GM23338 (cell line): ENCODE data around the gene TNS1. TPM values are rescaled to one million over a fixed set of nuclear protein-coding genes. Genes with fewer than 3 reads are reported as not detected.

Source experiments
- ATAC-seq: fragments of 200-7000 bp; cut with Tn5 transposase; 3 replicates; pipeline ENCODE4 v1.9.1; 2020
- DNase-seq: peaks from one replicate; pipeline ENCODE4 v3.0.0-alpha.2; 2015; ENCODE audit warnings: low spot score
- H2AFZ ChIP-seq: fragments of 200-600 bp; sonication (generic); 2 replicates; pipeline ENCODE4 v1.8.0; 2016; ENCODE audit warnings: antibody characterized with exemption, mild to moderate bottlenecking, moderate library complexity
- H3F3A ChIP-seq: fragments of 200-600 bp; sonication (generic); replicated peaks from 2 replicates; pipeline ENCODE4 v1.8.0; 2017; ENCODE audit warnings: antibody characterized with exemption, mixed run types, low read depth
- H3K27ac ChIP-seq: fragments of 200-600 bp; sonication (generic); 2 replicates; pipeline ENCODE4 v1.6.1; 2016; ENCODE audit warnings: low read depth
- H3K27me3 ChIP-seq: fragments of 200-600 bp; sonication (generic); 2 replicates; pipeline ENCODE4 v1.8.0; 2016; ENCODE audit warnings: mild to moderate bottlenecking, mixed run types, moderate library complexity; ENCODE audit not compliant: insufficient read depth
- H3K36me3 ChIP-seq: fragments of 200-600 bp; sonication (generic); 2 replicates; pipeline ENCODE4 v1.8.0; 2016; ENCODE audit warnings: mild to moderate bottlenecking; ENCODE audit not compliant: insufficient read depth
- H3K4me1 ChIP-seq: fragments of 200-600 bp; sonication (generic); 2 replicates; pipeline ENCODE4 v1.8.0; 2016; ENCODE audit warnings: mild to moderate bottlenecking, moderate library complexity; ENCODE audit not compliant: insufficient read depth
- H3K4me2 ChIP-seq: fragments of 200-600 bp; sonication (generic); 2 replicates; pipeline ENCODE4 v1.7.1; 2017; ENCODE audit warnings: mixed run types
- H3K4me3 ChIP-seq: fragments of 200-600 bp; sonication (generic); 2 replicates; pipeline ENCODE4 v1.6.1; 2016; ENCODE audit warnings: mixed run types
- H3K79me2 ChIP-seq: fragments of 200-600 bp; sonication (generic); replicated peaks from 2 replicates; pipeline ENCODE4 v1.8.0; 2017; ENCODE audit warnings: mild to moderate bottlenecking; ENCODE audit not compliant: insufficient read depth
- H3K9me2 ChIP-seq: fragments of 200-600 bp; sonication (generic); 2 replicates; pipeline ENCODE4 v1.8.0; 2017; ENCODE audit not compliant: insufficient read depth
- H4K20me1 ChIP-seq: fragments of 200-600 bp; sonication (generic); replicated peaks from 2 replicates; pipeline ENCODE4 v1.8.0; 2017; ENCODE audit warnings: mild to moderate bottlenecking; ENCODE audit not compliant: insufficient read depth
- H3K27ac Mint-ChIP-seq: 2 replicates; pipeline ENCODE4 v1.8.0; 2020; ENCODE audit warnings: inconsistent platforms, mild to moderate bottlenecking, moderate library complexity, mixed read lengths
- H3K27me3 Mint-ChIP-seq: 3 replicates; pipeline ENCODE4 v1.8.0; 2022; ENCODE audit warnings: low read depth, mild to moderate bottlenecking, moderate library complexity, mixed read lengths, inconsistent platforms; ENCODE audit not compliant: insufficient read depth, poor library complexity
- H3K36me3 Mint-ChIP-seq: 3 replicates; pipeline ENCODE4 v1.8.0; 2021; ENCODE audit warnings: low read depth, mild to moderate bottlenecking, inconsistent platforms, moderate library complexity, mixed read lengths
- H3K4me1 Mint-ChIP-seq: 3 replicates; pipeline ENCODE4 v1.8.0; 2020; ENCODE audit warnings: mild to moderate bottlenecking, inconsistent platforms, mixed read lengths
- H3K4me3 Mint-ChIP-seq: 3 replicates; pipeline ENCODE4 v1.8.0; 2021; ENCODE audit warnings: moderate library complexity, mild to moderate bottlenecking, inconsistent platforms, mixed read lengths
- H3K9me3 Mint-ChIP-seq: 3 replicates; pipeline ENCODE4 v1.8.0; 2020; ENCODE audit warnings: moderate library complexity, mild to moderate bottlenecking, inconsistent platforms, mixed read lengths
- EZH2phosphoT487 ChIP-seq: fragments of 200-600 bp; sonication (generic); IDR thresholded peaks from one replicate; pipeline ENCODE4 v1.8.1; 2018; ENCODE audit warnings: antibody characterized with exemption; ENCODE audit not compliant: unreplicated experiment
- JUNB ChIP-seq: IDR thresholded peaks from one replicate; pipeline ENCODE4 v1.6.1; 2016; ENCODE audit warnings: antibody characterized with exemption; ENCODE audit not compliant: unreplicated experiment
- POLR2AphosphoS5 ChIP-seq: IDR thresholded peaks from 2 replicates; pipeline ENCODE4 v1.6.1; 2016; ENCODE audit warnings: antibody characterized with exemption, low read depth
- STAT1 ChIP-seq: IDR thresholded peaks from one replicate; pipeline ENCODE4 v1.6.1; 2016; ENCODE audit warnings: antibody characterized with exemption; ENCODE audit not compliant: unreplicated experiment
- ZNF331 ChIP-seq: fragments of 250-450 bp; sonication (Bioruptor Pico); IDR thresholded peaks from 2 replicates; pipeline ENCODE4 v1.5.0; 2020; ENCODE audit warnings: low read depth, mild to moderate bottlenecking, moderate library complexity
- polyA plus RNA-seq: library from polyadenylated mRNA; unstranded; fragments of >200 nt; fragmentation: Nextera tagmentation; extraction: Ambion mirVana; gene quantifications from 2 replicates; pipeline ENCODE4 v1.2.1, GENCODE V29; 2016
- total RNA-seq: library from RNA; depleted of rRNA; stranded (reverse); fragments of >200 nt; shearing (Covaris generic); gene quantifications from 2 replicates; pipeline ENCODE4 v1.2.3, GENCODE V29; 2014
- TF ChIP-seq, protein P1 (sequence below): fragments of 250-450 bp; sonication (Bioruptor Pico); IDR thresholded peaks from 2 replicates; pipeline ENCODE4 v1.5.0; 2020; ENCODE audit warnings: mild to moderate bottlenecking, moderate library complexity
- TF ChIP-seq, protein P2 (sequence below): IDR thresholded peaks from one replicate; pipeline ENCODE4 v1.6.1; 2018; ENCODE audit warnings: antibody characterized with exemption; ENCODE audit not compliant: unreplicated experiment
- TF ChIP-seq, protein P3 (sequence below): IDR thresholded peaks from 2 replicates; pipeline ENCODE4 v1.6.1; 2016; ENCODE audit warnings: antibody characterized with exemption

Gene TNS1
- total and polyA plus RNA-seq, 2 experiments from 2014 or later: 2.0 to 7.4 TPM

DNA sequence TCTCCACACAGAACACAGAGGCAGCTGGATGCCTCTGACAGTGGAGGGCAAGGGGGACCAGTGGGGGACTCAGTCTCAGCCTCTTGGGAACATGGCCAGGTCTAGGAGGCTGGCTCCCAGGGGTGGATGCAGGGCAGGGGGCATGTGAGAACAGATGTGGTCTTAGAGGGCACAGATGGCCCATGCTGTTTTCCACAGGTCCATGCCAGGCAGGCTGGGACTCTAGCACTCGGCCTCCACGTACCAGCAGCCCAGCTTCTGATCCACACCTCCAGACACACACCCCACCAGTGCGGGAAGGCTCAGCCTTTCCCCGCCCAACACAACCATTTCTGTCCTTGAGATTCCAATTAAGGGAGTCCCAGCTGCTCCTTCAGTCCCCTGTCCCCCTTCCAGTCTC is 42.4 kb downstream of the TNS1 start:
- Mint-ChIP-seq H3K27me3 (peaks cover 6% of the 10 kb centered on the region), H3K36me3 (no peaks in the 10 kb centered on the region), H3K4me3 (no peak overlapping the region), H3K4me1 (peaks cover 16% of the 10 kb centered on the region), H3K9me3 (no peaks in the 10 kb centered on the region), H3K27ac (no peak overlapping the region)
- TF ChIP-seq, protein P1, sequence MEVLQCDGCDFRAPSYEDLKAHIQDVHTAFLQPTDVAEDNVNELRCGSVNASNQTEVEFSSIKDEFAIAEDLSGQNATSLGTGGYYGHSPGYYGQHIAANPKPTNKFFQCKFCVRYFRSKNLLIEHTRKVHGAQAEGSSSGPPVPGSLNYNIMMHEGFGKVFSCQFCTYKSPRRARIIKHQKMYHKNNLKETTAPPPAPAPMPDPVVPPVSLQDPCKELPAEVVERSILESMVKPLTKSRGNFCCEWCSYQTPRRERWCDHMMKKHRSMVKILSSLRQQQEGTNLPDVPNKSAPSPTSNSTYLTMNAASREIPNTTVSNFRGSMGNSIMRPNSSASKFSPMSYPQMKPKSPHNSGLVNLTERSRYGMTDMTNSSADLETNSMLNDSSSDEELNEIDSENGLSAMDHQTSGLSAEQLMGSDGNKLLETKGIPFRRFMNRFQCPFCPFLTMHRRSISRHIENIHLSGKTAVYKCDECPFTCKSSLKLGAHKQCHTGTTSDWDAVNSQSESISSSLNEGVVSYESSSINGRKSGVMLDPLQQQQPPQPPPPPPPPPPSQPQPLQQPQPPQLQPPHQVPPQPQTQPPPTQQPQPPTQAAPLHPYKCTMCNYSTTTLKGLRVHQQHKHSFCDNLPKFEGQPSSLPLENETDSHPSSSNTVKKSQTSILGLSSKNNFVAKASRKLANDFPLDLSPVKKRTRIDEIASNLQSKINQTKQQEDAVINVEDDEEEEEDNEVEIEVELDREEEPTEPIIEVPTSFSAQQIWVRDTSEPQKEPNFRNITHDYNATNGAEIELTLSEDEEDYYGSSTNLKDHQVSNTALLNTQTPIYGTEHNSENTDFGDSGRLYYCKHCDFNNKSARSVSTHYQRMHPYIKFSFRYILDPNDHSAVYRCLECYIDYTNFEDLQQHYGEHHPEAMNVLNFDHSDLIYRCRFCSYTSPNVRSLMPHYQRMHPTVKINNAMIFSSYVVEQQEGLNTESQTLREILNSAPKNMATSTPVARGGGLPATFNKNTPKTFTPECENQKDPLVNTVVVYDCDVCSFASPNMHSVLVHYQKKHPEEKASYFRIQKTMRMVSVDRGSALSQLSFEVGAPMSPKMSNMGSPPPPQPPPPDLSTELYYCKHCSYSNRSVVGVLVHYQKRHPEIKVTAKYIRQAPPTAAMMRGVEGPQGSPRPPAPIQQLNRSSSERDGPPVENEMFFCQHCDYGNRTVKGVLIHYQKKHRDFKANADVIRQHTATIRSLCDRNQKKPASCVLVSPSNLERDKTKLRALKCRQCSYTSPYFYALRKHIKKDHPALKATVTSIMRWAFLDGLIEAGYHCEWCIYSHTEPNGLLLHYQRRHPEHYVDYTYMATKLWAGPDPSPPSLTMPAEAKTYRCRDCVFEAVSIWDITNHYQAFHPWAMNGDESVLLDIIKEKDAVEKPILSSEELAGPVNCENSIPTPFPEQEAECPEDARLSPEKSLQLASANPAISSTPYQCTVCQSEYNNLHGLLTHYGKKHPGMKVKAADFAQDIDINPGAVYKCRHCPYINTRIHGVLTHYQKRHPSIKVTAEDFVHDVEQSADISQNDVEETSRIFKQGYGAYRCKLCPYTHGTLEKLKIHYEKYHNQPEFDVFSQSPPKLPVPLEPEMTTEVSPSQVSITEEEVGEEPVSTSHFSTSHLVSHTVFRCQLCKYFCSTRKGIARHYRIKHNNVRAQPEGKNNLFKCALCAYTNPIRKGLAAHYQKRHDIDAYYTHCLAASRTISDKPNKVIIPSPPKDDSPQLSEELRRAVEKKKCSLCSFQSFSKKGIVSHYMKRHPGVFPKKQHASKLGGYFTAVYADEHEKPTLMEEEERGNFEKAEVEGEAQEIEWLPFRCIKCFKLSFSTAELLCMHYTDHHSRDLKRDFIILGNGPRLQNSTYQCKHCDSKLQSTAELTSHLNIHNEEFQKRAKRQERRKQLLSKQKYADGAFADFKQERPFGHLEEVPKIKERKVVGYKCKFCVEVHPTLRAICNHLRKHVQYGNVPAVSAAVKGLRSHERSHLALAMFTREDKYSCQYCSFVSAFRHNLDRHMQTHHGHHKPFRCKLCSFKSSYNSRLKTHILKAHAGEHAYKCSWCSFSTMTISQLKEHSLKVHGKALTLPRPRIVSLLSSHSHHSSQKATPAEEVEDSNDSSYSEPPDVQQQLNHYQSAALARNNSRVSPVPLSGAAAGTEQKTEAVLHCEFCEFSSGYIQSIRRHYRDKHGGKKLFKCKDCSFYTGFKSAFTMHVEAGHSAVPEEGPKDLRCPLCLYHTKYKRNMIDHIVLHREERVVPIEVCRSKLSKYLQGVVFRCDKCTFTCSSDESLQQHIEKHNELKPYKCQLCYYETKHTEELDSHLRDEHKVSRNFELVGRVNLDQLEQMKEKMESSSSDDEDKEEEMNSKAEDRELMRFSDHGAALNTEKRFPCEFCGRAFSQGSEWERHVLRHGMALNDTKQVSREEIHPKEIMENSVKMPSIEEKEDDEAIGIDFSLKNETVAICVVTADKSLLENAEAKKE (CRISPR knock-in tag): no peak
- TF ChIP-seq POLR2AphosphoS5: no peak
- no peak for TF ChIP-seq ZNF331 (CRISPR knock-in tag)
- Histone ChIP-seq H3K79me2 (no peaks in the 10 kb centered on the region), H3K27me3 (no peaks in the 10 kb centered on the region), H2AFZ (no peak overlapping the region), H3K27ac (no peak overlapping the region), H3K4me3 (no peak overlapping the region), H3K36me3 (no peaks in the 10 kb centered on the region), H4K20me1 (no peaks in the 10 kb centered on the region), H3F3A (no peaks in the 10 kb centered on the region), H3K4me2 (no peak overlapping the region), H3K4me1 (peaks cover 4% of the 10 kb centered on the region; the same call in 1 of the 2 replicates), H3K9me2 (no peaks in the 10 kb centered on the region)
- ATAC-seq: no peak
- DNase-seq: no peak

DNA sequence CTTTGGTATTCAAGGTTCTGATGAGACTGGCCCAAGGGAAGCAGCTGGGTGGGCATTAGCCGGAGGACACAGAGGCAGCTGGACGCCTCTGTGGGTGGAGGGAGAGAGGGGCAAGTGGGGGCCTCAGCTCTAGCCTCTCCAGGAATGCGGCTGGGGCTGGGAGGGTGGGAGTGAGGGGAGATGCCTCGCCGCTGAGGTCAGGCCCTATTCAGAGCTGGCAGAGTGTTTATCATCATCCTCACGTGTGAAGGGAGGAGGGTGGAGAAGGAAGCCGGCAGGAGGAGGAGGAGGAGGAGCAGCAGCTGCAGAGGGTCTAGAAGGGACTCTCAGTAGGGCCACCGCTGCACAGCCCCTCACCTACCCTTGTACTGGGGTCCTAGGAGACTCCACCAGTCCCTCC is 43.1 kb downstream of the TNS1 start:
- no peaks in the 10 kb centered on the region for H3K79me2 ChIP-seq
- Mint-ChIP-seq H3K27ac (no peak overlapping the region), H3K36me3 (no peaks in the 10 kb centered on the region), H3K27me3 (peaks cover 3% of the 10 kb centered on the region), H3K4me1 (peaks cover 10% of the 10 kb centered on the region), H3K9me3 (no peaks in the 10 kb centered on the region), H3K4me3 (no peak overlapping the region)
- no peak for TF ChIP-seq POLR2AphosphoS5
- TF ChIP-seq, protein P2, sequence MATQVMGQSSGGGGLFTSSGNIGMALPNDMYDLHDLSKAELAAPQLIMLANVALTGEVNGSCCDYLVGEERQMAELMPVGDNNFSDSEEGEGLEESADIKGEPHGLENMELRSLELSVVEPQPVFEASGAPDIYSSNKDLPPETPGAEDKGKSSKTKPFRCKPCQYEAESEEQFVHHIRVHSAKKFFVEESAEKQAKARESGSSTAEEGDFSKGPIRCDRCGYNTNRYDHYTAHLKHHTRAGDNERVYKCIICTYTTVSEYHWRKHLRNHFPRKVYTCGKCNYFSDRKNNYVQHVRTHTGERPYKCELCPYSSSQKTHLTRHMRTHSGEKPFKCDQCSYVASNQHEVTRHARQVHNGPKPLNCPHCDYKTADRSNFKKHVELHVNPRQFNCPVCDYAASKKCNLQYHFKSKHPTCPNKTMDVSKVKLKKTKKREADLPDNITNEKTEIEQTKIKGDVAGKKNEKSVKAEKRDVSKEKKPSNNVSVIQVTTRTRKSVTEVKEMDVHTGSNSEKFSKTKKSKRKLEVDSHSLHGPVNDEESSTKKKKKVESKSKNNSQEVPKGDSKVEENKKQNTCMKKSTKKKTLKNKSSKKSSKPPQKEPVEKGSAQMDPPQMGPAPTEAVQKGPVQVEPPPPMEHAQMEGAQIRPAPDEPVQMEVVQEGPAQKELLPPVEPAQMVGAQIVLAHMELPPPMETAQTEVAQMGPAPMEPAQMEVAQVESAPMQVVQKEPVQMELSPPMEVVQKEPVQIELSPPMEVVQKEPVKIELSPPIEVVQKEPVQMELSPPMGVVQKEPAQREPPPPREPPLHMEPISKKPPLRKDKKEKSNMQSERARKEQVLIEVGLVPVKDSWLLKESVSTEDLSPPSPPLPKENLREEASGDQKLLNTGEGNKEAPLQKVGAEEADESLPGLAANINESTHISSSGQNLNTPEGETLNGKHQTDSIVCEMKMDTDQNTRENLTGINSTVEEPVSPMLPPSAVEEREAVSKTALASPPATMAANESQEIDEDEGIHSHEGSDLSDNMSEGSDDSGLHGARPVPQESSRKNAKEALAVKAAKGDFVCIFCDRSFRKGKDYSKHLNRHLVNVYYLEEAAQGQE: no peak
- no peak for TF ChIP-seq STAT1
- TF ChIP-seq, protein P3, sequence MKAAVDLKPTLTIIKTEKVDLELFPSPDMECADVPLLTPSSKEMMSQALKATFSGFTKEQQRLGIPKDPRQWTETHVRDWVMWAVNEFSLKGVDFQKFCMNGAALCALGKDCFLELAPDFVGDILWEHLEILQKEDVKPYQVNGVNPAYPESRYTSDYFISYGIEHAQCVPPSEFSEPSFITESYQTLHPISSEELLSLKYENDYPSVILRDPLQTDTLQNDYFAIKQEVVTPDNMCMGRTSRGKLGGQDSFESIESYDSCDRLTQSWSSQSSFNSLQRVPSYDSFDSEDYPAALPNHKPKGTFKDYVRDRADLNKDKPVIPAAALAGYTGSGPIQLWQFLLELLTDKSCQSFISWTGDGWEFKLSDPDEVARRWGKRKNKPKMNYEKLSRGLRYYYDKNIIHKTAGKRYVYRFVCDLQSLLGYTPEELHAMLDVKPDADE: no peak
- no peak for TF ChIP-seq JUNB
- no peak for TF ChIP-seq EZH2phosphoT487
- no peak for TF ChIP-seq ZNF331 (CRISPR knock-in tag)
- H3K27ac ChIP-seq: no peak overlapping the region
- H3K27me3 ChIP-seq: no peaks in the 10 kb centered on the region
- H3K36me3 ChIP-seq: no peaks in the 10 kb centered on the region
- H4K20me1 ChIP-seq: no peaks in the 10 kb centered on the region
- ATAC-seq (no peak), DNase-seq (no peak)
- no peaks in the 10 kb centered on the region for H3K9me2 ChIP-seq
- no peaks in the 10 kb centered on the region for H3F3A ChIP-seq
- no peak overlapping the region for H3K4me2 ChIP-seq
- H3K4me1 ChIP-seq: no peaks in the 10 kb centered on the region
- H2AFZ ChIP-seq: no peak overlapping the region
- H3K4me3 ChIP-seq: no peak overlapping the region
